ENCODE data around the gene VAMP3.

Gene VAMP3

GRCh38 chr1:7827126-7827955 lies 56.2 kb downstream of the VAMP3 start:
- Histone ChIP-seq H3K9ac (ENCODE audit: low read length) (no peak overlapping the region), H3K79me2 (ENCODE audit: low read length) (no peaks in the 10 kb centered on the region), H3K27me3 (ENCODE audit: low read depth, low read length) (no peaks in the 10 kb centered on the region), H3K27ac (ENCODE audit: low read length) (no peak overlapping the region), H3K4me2 (ENCODE audit: low read length) (no peak overlapping the region), H3K4me3 (ENCODE audit: low read length) (no peak overlapping the region), H3K4me1 (ENCODE audit: low read length) (no peaks in the 10 kb centered on the region), H3K36me3 (replicated peaks; ENCODE audit: low read depth, low read length) (no peaks in the 10 kb centered on the region), H4K20me1 (ENCODE audit: insufficient read depth, low read length) (no peaks in the 10 kb centered on the region), H2AFZ (ENCODE audit: low read depth, low read length) (no peak overlapping the region), H3K9me3 (ENCODE audit: insufficient read depth, low read length) (no peaks in the 10 kb centered on the region)
- TF ChIP-seq CTCF (IDR thresholded peaks at IDR 0.05; ENCODE audit: low read depth, low read length), result no peak
- no peak for TF ChIP-seq EZH2phosphoT487 (IDR thresholded peaks at IDR 0.05; ENCODE audit: low read depth)

Data from OCI-LY3 (cell line).